Measurements from ENCODE around the gene C2CD4D.
A peak's percentile ranks its signal among the peaks of the same experiment; 100 is the strongest.

C2CD4D gene

DNA sequence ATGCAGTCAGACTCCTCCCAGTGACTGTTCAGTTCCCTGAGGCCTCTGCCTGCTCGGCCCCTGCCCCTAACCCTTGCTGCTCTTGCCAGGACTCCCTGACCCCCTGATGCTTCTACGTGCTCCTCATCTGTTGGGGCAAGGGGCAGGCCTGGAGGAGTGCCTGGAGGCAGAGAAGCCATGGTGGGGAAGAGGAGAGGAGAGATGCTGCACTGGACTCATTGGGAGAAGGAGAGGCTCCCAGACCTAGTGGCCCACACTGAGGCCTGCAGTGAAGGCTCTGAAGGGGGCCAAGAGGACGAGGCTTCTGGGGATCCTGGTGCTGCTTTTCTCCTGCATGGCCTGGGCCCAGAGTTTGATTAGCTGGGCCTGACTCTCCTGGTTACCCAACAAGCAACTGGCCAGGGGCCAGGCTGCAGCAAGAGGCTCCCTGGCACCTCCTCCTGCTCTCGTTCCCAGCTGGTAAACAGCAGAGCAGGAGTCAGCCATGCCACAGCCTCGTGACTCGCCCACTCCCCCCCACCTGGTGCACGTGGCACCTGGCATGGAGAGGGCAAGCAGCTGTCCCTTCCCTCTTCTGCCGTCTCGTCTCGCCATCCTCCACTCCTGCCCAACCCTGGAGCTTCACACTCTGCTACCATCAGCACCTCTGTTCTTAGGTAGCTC lies 7.2 kb downstream of the C2CD4D start:
- no peak for DNase-seq

DNA sequence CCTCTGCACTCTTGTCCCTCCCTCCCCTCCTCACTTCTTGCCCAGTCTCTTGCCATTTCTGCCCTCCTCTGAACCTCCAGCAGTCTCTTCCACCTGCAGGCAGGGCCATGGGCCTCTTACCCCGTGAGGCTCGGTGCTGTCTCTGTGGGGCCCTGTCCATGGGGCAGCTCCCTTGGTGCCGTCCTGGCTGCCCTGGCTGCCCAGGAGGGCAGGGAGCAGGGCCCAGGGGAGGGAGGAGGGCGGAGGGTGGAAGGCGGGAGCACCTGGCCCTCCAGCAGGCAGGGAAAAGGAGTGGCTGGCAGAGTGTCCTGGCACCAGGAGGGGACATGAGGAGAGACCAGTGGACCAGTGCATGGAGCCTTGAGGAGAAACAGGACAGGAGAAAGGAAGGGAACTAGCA lies 8.0 kb downstream of the C2CD4D start, which contains the start of gene RORC:
RORC (minus strand) TSS at position 198 of the 400 bp plus-strand sequence; CDS start at position 160, 38 bp downstream.
- no peak for DNase-seq

DNA sequence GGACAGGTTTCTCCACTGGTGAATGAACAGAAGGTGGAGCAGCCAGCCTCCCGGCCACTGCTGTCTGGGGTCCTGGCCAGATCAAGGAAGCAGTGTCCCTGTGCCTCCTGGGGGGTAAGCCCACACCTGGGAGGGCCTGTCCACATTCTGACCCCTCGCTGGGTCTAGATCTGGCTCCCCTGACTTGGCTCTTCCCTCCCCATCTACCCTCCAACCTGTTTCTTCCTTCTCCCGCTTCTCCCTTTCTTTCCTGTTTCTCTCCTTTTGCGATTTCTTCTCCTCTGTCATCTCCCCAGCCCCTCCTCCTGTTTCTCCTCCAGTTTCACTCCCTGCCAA lies 8.4 kb downstream of the C2CD4D start:
- no peak for DNase-seq

DNA sequence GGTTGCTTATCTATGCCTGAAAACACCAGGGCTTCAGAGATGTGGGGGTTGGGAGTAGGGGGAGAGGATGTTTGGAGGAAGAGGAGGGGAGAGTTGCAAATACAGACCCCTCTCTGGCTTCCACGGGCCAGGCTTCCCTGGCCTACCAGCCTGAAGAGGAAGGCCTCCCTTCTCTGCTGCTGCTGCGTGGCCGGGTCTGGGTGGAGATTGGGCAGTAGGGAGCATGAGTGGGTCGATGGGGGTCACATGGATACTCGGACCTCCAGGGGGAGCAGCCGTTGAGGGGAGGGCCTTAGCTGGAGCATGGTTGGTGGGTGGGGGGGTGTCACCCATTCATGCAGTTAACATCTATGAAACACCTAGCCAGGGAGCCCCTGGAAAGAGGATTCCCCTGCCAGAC lies 9.6 kb downstream of the C2CD4D start:
- DNase-seq, result no peak

DNA sequence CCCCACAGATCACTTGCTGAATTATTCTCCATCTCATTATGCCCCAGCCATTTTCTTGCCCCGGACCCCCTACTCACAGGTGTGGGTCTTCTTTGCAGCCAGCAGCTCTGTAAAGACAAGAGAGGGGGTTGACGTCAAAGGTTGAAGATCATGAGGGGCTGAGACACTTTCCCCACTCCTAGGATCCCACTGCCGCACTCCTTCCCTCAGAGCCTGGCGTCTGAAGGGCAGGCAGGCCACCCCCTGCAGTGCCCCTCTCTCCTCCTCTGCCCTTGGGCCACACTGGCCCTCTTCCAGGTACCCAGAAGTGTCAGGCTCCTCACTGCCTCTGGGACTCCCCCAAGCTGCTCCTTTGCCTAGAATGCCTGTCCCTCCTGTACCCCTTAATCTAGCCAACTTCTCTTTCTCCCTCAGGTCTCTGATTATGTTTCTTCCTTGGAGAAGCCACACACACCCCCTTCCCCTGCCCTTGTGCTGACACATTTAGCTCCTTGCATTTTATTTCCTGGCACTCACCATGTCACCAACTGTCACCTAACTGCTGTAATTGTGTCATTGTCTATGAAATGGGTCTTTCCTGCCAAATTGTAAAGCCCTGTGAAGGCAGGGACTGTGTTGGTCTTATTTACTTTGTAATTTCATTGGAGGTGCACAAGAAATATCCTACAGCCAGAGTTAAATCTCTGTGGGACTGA lies 10.1 kb downstream of the C2CD4D start:
- no peak for DNase-seq

DNA sequence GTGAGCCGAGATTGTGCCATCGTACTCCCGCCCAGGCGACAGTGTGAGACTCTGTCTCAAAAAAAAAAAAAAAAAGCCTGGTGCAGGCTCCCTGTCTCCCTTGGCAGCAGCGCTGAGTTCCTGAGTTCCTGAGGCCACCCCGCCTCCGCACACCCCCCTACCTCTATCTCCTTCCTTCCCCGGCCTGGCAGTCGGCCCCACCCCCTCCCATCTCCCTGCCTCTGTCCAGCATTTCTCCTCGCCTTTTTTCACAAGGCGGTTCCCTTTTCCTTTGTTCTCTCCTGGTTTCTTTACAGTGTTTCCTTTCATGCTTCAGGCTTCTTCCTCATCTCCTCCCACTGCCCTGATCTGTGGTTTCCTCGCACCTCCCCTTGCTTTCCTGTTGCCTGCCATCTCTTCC lies 10.7 kb downstream of the C2CD4D start:
- DNase-seq, result no peak

DNA sequence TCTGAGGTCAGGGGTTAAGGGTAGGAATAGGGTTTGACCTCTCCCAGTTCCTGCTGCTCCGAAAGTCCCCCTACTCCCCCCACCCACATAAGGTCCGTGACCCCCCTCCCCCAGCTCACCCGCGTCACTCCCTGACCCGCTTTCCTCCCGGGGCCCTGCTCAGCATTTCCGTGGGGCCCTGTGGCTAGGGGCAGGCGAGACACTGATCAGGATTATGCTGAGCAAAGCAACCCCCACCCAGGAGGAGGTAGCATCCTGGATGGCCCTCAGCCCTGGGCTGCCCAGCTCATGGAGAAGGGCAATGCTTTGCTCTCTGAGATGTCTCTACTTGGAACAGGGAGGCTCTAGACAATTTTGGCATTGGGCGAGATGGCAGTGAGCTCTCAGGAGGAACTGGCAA lies 11.8 kb downstream of the C2CD4D start:
- peak; percentile 15 for DNase-seq

DNA sequence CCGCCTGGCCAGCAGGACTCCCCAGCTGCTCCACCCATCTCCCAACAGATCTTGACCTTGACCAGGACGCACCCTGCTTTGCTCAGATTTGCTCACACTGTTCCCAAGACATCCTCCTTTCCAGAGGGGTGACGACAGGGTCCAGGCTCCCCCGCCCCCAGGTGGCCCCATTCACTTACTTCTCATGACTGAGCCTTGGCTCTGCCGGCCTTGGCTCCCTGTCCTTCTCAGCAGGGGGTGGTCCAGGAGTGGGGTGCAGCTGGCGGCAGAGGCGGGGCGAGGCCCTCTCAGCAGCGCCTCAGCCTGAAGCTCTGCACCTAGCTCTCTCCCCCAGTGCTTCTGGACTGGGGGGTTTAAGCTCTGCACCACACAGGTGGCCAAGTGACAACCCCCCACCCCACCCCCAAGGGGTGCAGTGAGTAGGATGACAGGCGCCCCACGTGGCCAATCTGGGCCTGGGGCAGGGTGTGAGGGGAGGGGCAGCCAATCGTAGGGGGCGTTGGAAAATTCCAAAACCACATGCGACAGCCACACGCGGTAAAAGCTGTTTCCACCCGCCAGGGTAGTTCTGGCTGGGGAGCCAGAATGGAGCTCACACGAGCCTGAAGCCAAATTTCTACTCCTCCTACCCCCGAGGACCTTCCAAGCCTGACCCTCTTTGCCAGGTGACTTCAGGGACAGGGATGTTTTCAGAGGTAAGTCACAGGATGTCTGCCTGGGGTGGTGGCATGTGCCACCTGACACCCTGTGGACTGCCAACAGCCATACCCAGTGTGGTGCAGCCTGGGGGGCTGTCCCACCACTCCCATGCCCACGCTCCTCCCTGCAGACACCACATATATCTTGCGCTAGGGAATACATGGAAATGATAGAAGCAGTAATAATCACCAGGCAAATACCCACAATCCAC lies 13.6 kb downstream of the C2CD4D start:
- DNase-seq, result peak; percentile 38

DNA sequence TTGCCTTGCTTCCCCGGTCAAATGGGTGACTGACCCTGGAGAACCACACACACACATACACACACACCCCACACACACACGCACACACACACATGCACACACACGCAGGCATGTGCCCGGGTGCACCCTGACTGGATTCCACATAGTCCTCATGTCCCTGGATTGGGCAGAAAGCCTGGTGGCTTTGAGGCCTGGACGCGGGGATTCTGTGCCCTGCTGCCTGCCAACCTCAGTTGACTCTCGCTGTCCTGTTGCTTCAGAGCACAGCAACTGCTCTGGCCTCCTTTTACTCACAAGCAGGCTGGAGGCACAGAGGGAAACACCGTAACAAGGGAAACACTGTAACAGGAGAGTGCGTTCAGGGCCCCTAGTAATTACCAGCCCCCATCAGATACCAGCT lies 14.4 kb downstream of the C2CD4D start:
- no peak for DNase-seq

DNA sequence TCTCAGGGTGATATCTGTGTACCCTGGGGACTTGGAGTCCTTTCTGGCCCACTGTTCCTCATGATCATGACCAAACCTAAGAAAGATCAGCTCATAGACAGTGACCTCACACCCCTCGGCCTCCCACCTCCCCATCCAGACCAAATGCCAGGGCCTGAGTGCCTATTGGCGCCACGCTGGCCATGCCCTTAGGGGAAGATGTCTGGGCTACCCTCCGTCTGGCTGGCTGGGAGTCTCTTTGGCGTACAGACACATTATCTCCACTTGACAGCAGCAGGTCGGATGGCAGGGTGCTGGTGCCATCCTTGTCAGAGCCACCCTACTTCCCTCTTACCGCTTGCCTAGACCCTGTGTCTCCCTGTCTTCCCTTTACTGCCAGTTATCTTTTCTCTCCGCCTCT lies 16.4 kb downstream of the C2CD4D start:
- DNase-seq, result no peak

DNA sequence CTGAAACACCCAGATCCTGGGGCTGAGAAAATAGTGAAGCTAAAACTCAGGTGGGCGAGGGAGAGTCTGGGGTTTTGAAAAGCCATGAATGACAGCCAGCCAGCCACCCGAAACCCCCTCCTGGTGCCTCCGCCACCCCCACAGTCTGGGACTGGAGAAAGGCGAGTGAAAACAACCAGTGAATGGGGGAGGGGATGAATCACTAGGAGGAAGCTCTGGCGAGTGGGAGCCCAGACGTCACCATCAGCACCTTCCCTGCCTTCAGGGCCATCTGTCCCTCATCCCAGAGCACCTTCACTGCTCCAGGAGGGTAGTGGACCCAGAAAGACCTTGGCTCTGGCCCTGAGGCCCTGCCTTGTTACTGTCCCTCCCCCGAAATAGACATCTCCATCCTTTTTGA lies 17.2 kb downstream of the C2CD4D start:
- DNase-seq, result peak; percentile 21

DNA sequence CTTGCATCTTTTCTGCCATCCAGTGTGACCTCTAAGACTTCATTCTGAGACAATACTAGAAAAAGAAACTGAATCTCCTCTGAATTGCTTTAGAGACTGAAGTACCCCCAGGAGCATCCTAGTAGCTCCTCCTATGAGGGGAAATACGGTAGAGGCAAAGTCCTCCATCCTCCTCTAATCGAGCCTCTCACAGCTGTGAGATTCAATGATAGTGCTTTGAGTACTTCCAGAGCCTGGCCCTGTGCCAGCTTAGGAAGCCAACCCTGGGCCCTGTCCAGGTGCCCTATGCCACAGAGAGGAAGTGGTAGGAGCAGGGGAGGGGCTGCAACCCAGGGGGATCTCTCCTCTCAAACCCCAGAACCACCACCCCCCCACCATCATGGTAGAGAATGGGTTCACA lies 18.7 kb downstream of the C2CD4D start:
- DNase-seq, result peak; percentile 26

DNA sequence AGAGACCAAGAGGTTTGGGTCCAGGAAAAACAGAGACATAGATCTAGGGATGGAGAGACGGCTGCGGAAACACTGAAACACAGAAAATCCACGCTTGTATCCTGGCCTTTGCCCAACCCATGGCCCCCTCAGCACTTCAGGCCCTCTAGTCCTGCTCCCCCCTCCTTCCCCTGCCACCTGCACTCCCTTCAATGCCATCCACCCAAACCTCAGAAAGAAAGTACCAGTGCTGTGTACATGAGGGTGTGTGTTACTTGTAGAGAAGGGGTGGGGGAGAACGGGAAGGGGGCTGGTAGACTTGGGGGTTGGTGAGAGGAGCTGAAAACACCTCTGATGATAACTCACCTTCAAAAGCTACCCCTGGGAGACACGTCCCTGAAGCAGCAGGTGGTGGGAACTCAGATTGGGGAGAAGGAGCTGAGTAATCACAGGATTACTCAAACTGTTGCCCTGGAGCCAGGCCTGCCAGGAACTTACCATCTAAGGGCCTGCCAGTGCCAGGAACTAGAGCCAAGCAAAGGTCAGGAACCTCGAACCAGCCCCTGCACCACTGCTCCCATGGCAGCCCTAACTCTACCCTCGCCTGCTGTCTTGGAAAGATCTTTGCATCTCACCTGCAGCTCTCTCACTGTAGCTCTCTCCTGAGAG lies 19.5 kb downstream of the C2CD4D start:
- DNase-seq, result no peak

DNA sequence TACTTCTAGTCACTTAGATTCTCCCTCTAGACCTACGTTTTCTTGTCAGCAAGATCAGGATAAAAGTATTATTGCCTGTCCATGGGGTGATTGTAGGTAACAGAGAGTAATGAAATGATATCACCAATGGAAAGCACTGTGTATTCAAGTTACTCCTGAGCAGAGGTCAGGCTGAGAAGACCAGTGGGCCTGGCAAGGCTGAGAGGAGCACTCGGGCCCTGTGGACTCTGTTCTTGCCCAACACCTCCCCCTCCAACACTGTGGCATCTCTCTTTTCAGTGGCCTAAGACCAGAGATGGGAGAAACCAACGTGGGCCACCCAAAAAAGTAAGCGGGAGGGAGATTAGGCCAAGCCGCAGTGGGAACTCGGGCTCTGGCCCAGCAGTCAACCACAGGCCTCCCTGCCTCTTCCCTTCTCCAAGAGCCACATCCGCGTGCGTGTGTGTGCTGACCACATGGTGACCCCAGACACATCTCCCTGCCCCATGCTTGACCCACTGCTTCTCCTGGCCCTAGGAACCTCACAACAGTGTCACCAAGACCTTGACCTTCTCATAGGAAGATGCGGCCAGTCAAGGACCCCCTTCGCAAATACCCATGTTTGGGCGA lies 20.3 kb downstream of the C2CD4D start:
- no peak for DNase-seq

DNA sequence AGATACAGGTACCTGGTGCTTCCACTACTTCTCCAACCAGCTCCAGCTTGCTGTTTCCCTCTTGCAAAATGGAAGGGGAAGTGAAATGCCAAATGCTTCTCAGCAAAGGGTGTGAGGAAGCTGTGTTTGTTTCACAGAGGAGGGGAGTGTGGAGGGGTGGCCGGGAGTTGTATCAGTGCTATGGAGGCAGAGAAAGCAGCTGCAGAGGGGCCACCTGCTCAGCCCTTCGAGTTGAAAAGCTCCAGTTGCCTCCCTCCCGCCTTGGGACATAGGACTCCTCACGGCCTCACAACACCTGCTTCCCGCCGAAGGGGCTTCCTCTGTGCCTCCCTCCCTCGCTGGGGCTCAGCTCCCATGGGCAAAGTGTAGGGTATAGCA lies 22.3 kb downstream of the C2CD4D start:
- DNase-seq, result no peak

DNA sequence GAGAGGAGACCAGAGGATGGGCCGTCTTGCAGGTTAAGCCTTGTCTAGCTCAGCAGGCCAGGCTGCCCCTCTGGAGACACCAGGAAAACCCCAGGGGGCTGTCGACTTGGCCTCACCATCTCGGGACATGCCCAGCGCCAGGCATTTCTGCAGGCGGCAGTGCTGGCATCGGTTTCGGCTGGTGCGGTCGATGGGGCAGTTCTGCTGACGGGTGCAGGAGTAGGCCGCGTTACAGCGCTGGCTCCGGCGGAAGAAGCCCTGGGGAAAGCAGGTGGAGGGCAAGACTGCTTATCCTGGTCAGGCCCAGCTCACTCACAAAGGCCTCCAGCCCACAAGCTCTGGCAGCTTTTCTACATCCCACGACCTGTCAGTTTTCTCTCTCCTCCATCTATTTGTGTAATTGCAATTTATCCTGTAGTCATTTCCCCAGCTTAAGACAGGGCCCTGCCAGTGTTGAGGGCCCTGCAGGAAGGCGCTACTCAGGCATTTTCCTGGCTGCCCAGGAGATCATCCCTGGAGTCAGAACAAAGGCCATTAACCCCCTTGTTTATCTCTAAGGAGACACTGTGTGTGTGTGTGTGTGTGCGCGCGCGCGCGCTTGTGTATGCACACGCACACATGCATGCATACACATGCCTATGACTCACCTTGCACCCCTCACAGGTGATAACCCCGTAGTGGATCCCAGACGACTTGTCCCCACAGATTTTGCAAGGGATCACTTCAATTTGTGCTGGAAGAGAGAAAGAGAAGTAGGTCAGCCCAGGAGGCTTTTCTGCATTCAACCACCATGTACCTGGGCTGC lies 22.9 kb downstream of the C2CD4D start:
- no peak for DNase-seq

DNA sequence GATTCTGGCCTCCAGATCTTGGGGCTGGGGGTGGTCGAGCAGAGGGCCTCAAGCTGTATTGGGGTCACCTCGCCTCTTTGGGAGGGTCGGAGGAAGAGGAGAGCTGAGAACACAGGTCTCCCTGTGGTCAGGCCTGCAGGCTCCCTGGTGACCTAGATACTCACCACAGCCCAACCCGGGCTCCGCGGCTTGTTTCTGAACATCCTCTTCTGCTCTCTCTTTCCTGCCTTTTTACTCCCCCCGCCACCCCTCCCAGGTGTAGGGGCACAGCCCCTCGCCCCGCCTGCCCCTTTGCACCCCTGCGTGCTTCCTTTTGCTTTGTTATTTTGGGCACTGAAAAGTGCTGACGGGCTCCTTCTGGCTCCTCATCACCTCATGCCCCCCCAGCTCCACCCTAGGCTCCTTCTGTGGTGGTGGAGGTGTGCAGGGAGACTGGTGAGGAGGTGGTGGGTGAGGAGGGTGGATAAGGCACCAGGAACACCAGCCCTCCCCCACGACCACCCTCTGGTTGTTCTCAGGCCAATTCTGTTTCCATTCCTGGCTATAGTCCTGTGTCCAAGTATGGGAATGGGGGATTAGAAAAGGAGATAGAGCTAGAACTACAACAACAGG lies 23.8 kb downstream of the C2CD4D start:
- peak; percentile 55 for DNase-seq

DNA sequence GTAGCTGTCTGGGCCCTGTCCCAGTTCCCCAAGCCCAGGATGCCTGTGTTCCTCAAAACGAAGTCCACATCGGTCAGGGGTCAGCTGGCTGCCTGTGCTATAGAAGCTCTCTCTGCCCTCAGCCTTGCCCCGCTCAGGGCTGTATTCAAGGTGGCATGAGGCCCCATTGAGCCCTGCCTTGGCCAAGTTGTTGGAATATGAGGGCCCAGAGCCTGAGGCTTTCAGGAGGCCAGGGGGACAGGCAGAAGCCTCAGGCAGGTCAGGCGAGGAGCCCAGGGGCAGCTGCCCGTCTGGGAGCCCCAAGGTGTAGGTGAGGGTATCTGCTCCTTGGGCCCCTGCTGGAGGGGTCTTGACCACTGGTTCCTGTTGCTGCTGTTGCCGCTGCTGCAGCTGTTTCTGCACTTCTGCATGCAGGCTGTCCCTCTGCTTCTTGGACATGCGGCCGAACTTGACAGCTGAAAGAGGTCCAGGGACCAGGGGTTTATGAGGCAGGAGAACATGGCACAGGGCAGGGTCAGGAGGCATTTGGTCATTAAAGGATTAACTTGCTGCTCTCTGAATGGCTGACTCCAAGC lies 24.6 kb downstream of the C2CD4D start:
- DNase-seq, result no peak

DNA sequence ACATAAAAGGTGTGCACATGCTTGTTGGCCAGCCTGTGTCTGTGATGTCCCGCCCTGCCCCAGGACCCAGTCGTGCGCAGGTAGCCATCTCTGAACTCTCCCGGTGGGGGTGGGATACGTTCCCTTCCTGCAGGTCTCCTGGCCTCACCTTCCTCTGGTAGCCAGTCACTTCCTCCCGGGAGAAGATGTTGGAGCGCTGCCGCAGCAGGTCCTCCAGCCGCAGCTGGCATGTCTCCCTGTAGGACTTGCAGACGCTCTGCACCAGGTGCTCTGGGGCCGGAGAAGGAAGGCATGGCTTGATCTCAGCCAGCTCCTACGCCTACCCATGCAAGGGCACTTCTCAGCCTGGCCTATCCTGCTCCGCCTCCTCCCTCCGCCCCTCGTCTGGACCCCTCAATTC lies 25.2 kb downstream of the C2CD4D start:
- DNase-seq, result no peak

DNA sequence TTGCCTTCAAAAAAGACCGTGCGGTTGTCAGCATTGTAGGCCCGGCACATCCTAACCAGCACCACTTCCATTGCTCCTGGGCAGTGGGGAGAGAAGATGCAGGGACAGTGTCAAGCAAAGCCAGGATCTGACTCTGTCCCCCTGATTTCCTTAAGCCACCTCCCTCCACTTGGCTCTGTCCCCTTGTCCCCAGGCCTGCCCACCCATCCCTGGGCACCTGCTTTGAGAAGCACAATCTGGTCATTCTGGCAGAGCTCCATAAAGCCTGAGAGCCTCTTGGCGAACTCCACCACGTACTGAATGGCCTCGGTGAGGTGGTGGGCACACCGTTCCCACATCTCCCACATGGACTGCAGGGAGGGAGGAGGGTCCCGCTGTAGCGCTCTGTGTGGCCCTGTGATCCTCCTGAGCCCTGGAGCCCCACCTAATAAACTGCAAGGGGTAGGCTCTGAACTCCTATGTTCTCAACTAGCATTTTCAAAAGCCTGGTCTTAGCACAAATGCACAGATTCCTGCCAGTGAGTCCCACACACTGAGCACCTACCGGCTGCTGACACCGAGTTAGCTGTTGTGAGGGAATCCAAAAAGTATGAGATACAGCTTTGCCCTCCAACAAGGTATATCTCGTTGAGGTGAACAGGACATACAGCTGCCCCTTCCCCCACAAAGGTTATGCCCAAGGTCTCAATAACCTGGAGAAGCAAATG lies 26.2 kb downstream of the C2CD4D start:
- no peak for DNase-seq
